IMR-90 (cell line): ENCODE measurements around the gene PARVB. TPM values are rescaled to one million over a fixed set of nuclear protein-coding genes. Genes with fewer than 3 reads are reported as not detected.

ENCODE experiments used
- ATAC-seq: fragments of 200-7000 bp; cut with Tn5 transposase; 2 replicates; pipeline ENCODE4 v1.9.1; 2020; ENCODE audit warnings: low read depth, mild to moderate bottlenecking, moderate library complexity
- BruUV-seq: library from RNA; stranded (reverse); fragments of 400-500 nt; replicated peaks from 2 replicates; lab custom pipeline; 2021; lab: Mats Ljungman, UMichigan
- CTCF ChIA-PET: fragments of 300-600 bp; formaldehyde crosslinking; extraction: SDS; loops from one replicate; lab custom pipeline; 2021; ENCODE audit warnings: antibody characterized with exemption; lab: Yijun Ruan, JAX
- POLR2A ChIA-PET: fragments of 300-600 bp; sonication (Branson Sonifier 250); formaldehyde crosslinking; loops from one replicate; lab custom pipeline; 2022; ENCODE audit warnings: antibody characterized with exemption; ENCODE audit not compliant: unreplicated experiment; lab: Charles Lee
- DNase-seq: peaks from one replicate; pipeline ENCODE4 v3.0.0; 2013
- H2AFZ ChIP-seq: replicated peaks from 2 replicates; pipeline ENCODE3; 2013; ENCODE audit warnings: low read length, mild to moderate bottlenecking; ENCODE audit not compliant: poor library complexity
- H2AK5ac ChIP-seq: 2 replicates; pipeline ENCODE4 v1.6.1; 2013; ENCODE audit warnings: low read depth, low read length, inconsistent platforms
- H2AK9ac ChIP-seq: replicated peaks from 2 replicates; pipeline ENCODE3; 2013; ENCODE audit warnings: mild to moderate bottlenecking, low read depth, low read length, moderate library complexity; ENCODE audit not compliant: poor library complexity
- H2BK120ac ChIP-seq: 2 replicates; pipeline ENCODE4 v1.6.1; 2013; ENCODE audit warnings: low read depth, low read length, inconsistent platforms
- H2BK15ac ChIP-seq: 3 replicates; pipeline ENCODE4 v1.6.1; 2013; ENCODE audit warnings: low read depth, low read length, inconsistent platforms
- H2BK20ac ChIP-seq: 2 replicates; pipeline ENCODE4 v1.6.1; 2013; ENCODE audit warnings: low read depth, mild to moderate bottlenecking, inconsistent platforms, low read length, moderate library complexity
- H2BK5ac ChIP-seq: 2 replicates; pipeline ENCODE4 v1.6.1; 2013; ENCODE audit warnings: mild to moderate bottlenecking, low read depth, low read length, inconsistent platforms; ENCODE audit not compliant: poor library complexity, severe bottlenecking
- H3K14ac ChIP-seq: replicated peaks from 2 replicates; pipeline ENCODE4 v1.6.1; 2013; ENCODE audit warnings: low read depth, low read length, inconsistent platforms
- H3K18ac ChIP-seq: 2 replicates; pipeline ENCODE4 v1.6.1; 2013; ENCODE audit warnings: low read depth, low read length, control low read depth
- H3K23ac ChIP-seq: 2 replicates; pipeline ENCODE4 v1.6.1; 2013; ENCODE audit warnings: low read depth, low read length, inconsistent platforms
- H3K27ac ChIP-seq: 2 replicates; pipeline ENCODE4 v1.5.1; 2013; ENCODE audit warnings: mild to moderate bottlenecking, control low read depth, low read length; ENCODE audit not compliant: insufficient read depth
- H3K27me3 ChIP-seq: 2 replicates; pipeline ENCODE4 v1.6.1; 2013; ENCODE audit warnings: low read length; ENCODE audit not compliant: control insufficient read depth, insufficient read depth
- H3K36me3 ChIP-seq: 2 replicates; pipeline ENCODE4 v1.6.1; 2013; ENCODE audit warnings: low read length, mixed read lengths; ENCODE audit not compliant: control insufficient read depth, insufficient read depth
- H3K4ac ChIP-seq: 2 replicates; pipeline ENCODE4 v1.6.1; 2013; ENCODE audit warnings: low read depth, low read length, inconsistent platforms
- H3K4me1 ChIP-seq: 2 replicates; pipeline ENCODE4 v1.6.1; 2013; ENCODE audit warnings: low read length, mixed read lengths; ENCODE audit not compliant: control insufficient read depth, insufficient read depth
- H3K4me2 ChIP-seq: 2 replicates; pipeline ENCODE4 v1.6.1; 2013; ENCODE audit warnings: low read depth, mild to moderate bottlenecking, control low read depth, low read length, moderate library complexity
- H3K4me3 ChIP-seq: 2 replicates; pipeline ENCODE4 v1.5.1; 2013; ENCODE audit warnings: low read depth, mild to moderate bottlenecking, control low read depth, low read length, moderate library complexity; ENCODE audit not compliant: insufficient read depth
- H3K56ac ChIP-seq: 2 replicates; pipeline ENCODE4 v1.6.1; 2013; ENCODE audit warnings: low read length, inconsistent platforms; ENCODE audit not compliant: insufficient read depth; ENCODE audit errors: extremely low read depth
- H3K79me1 ChIP-seq, 2 experiments: 2 replicates each; pipeline ENCODE4 v1.6.1; 2013; ENCODE audit warnings: low read length in 2 of 2, inconsistent platforms in 1 of 2, low read depth in 1 of 2
- H3K9ac ChIP-seq: 2 replicates; pipeline ENCODE4 v1.6.1; 2013; ENCODE audit warnings: low read depth, low read length, control low read depth
- H3K9me1 ChIP-seq: 2 replicates; pipeline ENCODE4 v1.6.1; 2013; ENCODE audit warnings: low read length, inconsistent platforms; ENCODE audit not compliant: insufficient read depth
- H3K9me3 ChIP-seq: 2 replicates; pipeline ENCODE4 v1.6.1; 2013; ENCODE audit warnings: low read length; ENCODE audit not compliant: control insufficient read depth, insufficient read depth
- H4K20me1 ChIP-seq: 2 replicates; pipeline ENCODE4 v1.6.1; 2013; ENCODE audit warnings: low read length, inconsistent platforms; ENCODE audit not compliant: insufficient read depth
- H4K5ac ChIP-seq: 2 replicates; pipeline ENCODE4 v1.6.1; 2013; ENCODE audit warnings: mild to moderate bottlenecking, low read depth, low read length, control low read depth
- H4K8ac ChIP-seq, 2 experiments: 2 replicates each; pipeline ENCODE4 v1.6.1; 2013; ENCODE audit warnings: low read depth in 2 of 2, low read length in 2 of 2, control low read depth in 1 of 2, inconsistent platforms in 1 of 2
- H4K91ac ChIP-seq: 2 replicates; pipeline ENCODE4 v1.6.1; 2013; ENCODE audit warnings: low read depth, low read length, inconsistent platforms; ENCODE audit not compliant: insufficient read depth
- BHLHE40 ChIP-seq: fragments of 150-350 bp; IDR thresholded peaks from 2 replicates; pipeline ENCODE4 v1.6.1; 2016; ENCODE audit warnings: mild to moderate bottlenecking, low read depth, low read length
- CEBPB ChIP-seq: IDR thresholded peaks from 2 replicates; pipeline ENCODE4 v1.6.1; 2012; ENCODE audit warnings: low read depth, low read length, improper control_type of control experiment
- CTCF ChIP-seq: conservative IDR thresholded peaks from 2 replicates; pipeline ENCODE4 v1.5.1; 2012; ENCODE audit warnings: mild to moderate bottlenecking, low read depth, low read length, improper control_type of control experiment
- FOS ChIP-seq: fragments of 150-350 bp; IDR thresholded peaks from 2 replicates; pipeline ENCODE4 v1.6.1; 2016; ENCODE audit warnings: low read depth, low read length
- MAZ ChIP-seq: IDR thresholded peaks from 2 replicates; pipeline ENCODE4 v1.6.1; 2012; ENCODE audit warnings: low read depth, mild to moderate bottlenecking, low read length, improper control_type of control experiment, moderate library complexity, borderline replicate concordance
- MXI1 ChIP-seq: IDR thresholded peaks from 2 replicates; pipeline ENCODE4 v1.6.1; 2012; ENCODE audit warnings: low read depth, mild to moderate bottlenecking, low read length, moderate library complexity, borderline replicate concordance
- POLR2A ChIP-seq: IDR thresholded peaks from 2 replicates; pipeline ENCODE4 v1.6.1; 2012; ENCODE audit warnings: mild to moderate bottlenecking, low read depth, low read length
- RAD21 ChIP-seq: IDR thresholded peaks from 2 replicates; pipeline ENCODE4 v1.6.1; 2012; ENCODE audit warnings: low read length, improper control_type of control experiment
- RCOR1 ChIP-seq: IDR thresholded peaks from 2 replicates; pipeline ENCODE4 v1.6.1; 2012; ENCODE audit warnings: mild to moderate bottlenecking, low read length, improper control_type of control experiment; ENCODE audit not compliant: insufficient replicate concordance
- SMC3 ChIP-seq: fragments of 150-350 bp; IDR thresholded peaks from 2 replicates; pipeline ENCODE4 v1.6.1; 2016; ENCODE audit warnings: low read depth, mild to moderate bottlenecking, antibody characterized with exemption, low read length, moderate library complexity
- WGBS, 2 experiments: methylation state at CpG; one replicate each; pipeline versions ENCODE4 v1.1.5 to v1.1.7; 2013; ENCODE audit warnings: missing lambda C conversion rate in 2 of 2; ENCODE audit not compliant: insufficient read length in 1 of 2; ENCODE audit errors: extremely low coverage in 2 of 2; 5-methylcytosine and 5-hydroxymethylcytosine counted together
- dilution Hi-C: fragments of 300-500 bp; cut with HindIII; formaldehyde crosslinking; loops from one replicate; pipeline ENCODE4 v1.14.3; 2018; ENCODE audit warnings: low sequenced_read_pairs; ENCODE audit not compliant: unreplicated experiment
- in situ Hi-C: fragments of 300-500 bp; cut with MboI; formaldehyde crosslinking; loops from 3 replicates; pipeline ENCODE4 v1.14.3; 2019; ENCODE audit warnings: low sequenced_read_pairs, inconsistent platforms, mixed read lengths
- intact Hi-C: fragments of 100-400 bp; cut with micrococcal nuclease; formaldehyde crosslinking; loops from 2 replicates; pipeline ENCODE4 v1.10.0; 2022
- polyA plus RNA-seq, 3 experiments: library from polyadenylated mRNA; depleted of rRNA; stranded (reverse); fragments of >200 nt; gene quantifications; 2 replicates each; pipeline ENCODE4 v1.2.3, GENCODE V29; 2012; ENCODE audit warnings: low replicate concordance in 1 of 3
- total RNA-seq: library from RNA; depleted of rRNA; stranded (reverse); fragments of >200 nt; gene quantifications from 2 replicates; pipeline ENCODE4 v1.2.3, GENCODE V29; 2012

PARVB gene
- total and polyA plus RNA-seq, 2 of the 4 experiments (the other 2 are of a cell fraction): 44.3 to 53.9 TPM

GRCh38 chr22:43990044-43990443, 34.1 kb upstream of the PARVB start:
- no peak overlapping the region for H3K18ac ChIP-seq
- intact Hi-C loops: loop anchor here (5.0 kb wide), 3 partner anchors 337 to 677 kb away; no protein-coding TSS in a partner anchor
- no peak for DNase-seq
- peaks cover 0 to 17% of the 10 kb centered on the region in 2 experiments; a peak in 2 of 4 replicates for H3K79me1 ChIP-seq
- H3K4ac ChIP-seq: no peak overlapping the region
- no peaks in the 10 kb centered on the region for H3K9me3 ChIP-seq
- no peak overlapping the region for H2AK5ac ChIP-seq
- no peak overlapping the region for H4K5ac ChIP-seq
- H3K27me3 ChIP-seq: no peaks in the 10 kb centered on the region
- no peak overlapping the region for H2AFZ ChIP-seq
- peaks cover 19% of the 10 kb centered on the region for H4K20me1 ChIP-seq
- no peaks in the 10 kb centered on the region for H3K9me1 ChIP-seq
- no peak overlapping the region for H2AK9ac ChIP-seq
- H4K8ac ChIP-seq: no peak overlapping the region
- no peak overlapping the region for H3K4me2 ChIP-seq
- BruUV-seq: no TSS peak
- H4K91ac ChIP-seq: no peak overlapping the region
- H2BK15ac ChIP-seq: no peak overlapping the region
- peaks cover 52% of the 10 kb centered on the region for H3K36me3 ChIP-seq
- TF ChIP-seq BHLHE40 (no peak), SMC3 (no peak), RCOR1 (no peak), RAD21 (no peak), FOS (no peak), MAZ (no peak), CTCF (no peak), MXI1 (no peak), POLR2A (no peak), CEBPB (no peak)
- H3K4me3 ChIP-seq: no peak overlapping the region
- peaks cover 7% of the 10 kb centered on the region; the same call in 1 of the 2 replicates for H3K4me1 ChIP-seq
- dilution Hi-C loops: no loop called here
- H3K14ac ChIP-seq: no peak overlapping the region
- H3K23ac ChIP-seq: no peak overlapping the region
- H2BK120ac ChIP-seq: no peak overlapping the region
- no peak overlapping the region for H3K56ac ChIP-seq
- H2BK5ac ChIP-seq: no peak overlapping the region
- 94% methylated on average over 6 of the region's 13 CpGs; no CpG with 5 or more reads in 1 of the 2 experiments for WGBS, 2 experiments
- in situ Hi-C loops: loop anchor here (10.0 kb wide), 1 partner anchor 345 kb away; no protein-coding TSS in a partner anchor
- CTCF ChIA-PET: no interaction called here
- no peak for ATAC-seq
- H3K9ac ChIP-seq: no peak overlapping the region
- H2BK20ac ChIP-seq: no peak overlapping the region
- no peak overlapping the region for H3K27ac ChIP-seq
- POLR2A ChIA-PET: no interaction called here
